ENCODE measurements around the gene EFNA2.

EFNA2 gene

DNA sequence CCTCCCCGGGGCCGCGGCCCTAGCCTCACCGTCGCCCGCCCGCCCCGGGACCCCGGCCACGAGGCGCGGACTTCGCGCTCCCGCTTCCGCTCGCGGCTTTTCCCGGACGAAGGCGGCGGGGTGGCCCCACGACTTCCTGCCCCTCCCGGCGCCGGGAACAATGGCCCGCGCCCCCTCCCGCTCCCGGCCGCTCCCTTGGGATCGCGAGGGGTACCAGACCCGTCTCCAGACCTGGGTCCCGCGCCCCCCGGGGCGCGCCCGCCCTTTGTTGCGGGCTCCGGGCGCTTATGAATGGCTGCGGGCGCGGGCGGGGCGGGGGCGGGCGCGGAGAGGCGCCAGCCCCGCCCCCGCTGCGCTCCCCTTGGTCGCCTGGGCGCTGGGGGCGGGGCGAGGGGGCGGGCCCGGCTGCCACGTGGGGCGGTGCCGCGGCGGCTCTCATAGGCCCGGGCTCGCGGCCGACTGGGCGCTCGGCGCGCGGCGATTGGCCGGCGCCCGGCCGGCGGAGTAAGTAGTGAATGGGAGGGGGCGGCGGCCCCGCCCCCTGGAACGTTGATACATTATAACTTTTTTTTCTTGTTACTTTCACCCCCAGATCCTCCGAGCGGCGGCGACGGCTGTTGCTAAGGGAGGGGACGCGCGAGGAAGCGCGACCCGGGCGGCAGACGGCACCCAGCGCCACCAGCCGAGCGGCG lies 36.2 kb upstream of the EFNA2 start:
- DNase-seq (ENCODE audit: low spot score), result peak; percentile 96

DNA sequence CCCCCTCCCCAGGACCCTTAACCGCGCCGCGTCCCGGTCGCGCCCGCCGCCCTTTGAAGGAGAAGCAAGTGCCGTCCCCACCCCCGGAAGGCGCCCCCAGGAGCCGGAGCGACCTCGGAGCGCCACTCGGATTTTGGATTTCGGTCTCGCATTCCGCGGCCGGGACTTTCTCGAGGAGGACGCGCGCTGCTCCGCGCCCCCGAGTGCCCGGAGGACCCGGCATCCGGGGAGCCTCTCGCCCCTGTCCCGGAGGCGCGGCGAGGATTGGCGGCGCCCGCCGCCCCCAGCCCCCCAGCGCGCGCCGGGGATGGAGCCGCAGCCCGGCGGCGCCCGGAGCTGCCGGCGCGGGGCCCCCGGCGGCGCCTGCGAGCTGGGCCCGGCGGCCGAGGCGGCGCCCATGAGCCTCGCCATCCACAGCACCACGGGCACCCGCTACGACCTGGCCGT lies 35.7 kb upstream of the EFNA2 start:
- DNase-seq (ENCODE audit: low spot score), result no peak

DNA sequence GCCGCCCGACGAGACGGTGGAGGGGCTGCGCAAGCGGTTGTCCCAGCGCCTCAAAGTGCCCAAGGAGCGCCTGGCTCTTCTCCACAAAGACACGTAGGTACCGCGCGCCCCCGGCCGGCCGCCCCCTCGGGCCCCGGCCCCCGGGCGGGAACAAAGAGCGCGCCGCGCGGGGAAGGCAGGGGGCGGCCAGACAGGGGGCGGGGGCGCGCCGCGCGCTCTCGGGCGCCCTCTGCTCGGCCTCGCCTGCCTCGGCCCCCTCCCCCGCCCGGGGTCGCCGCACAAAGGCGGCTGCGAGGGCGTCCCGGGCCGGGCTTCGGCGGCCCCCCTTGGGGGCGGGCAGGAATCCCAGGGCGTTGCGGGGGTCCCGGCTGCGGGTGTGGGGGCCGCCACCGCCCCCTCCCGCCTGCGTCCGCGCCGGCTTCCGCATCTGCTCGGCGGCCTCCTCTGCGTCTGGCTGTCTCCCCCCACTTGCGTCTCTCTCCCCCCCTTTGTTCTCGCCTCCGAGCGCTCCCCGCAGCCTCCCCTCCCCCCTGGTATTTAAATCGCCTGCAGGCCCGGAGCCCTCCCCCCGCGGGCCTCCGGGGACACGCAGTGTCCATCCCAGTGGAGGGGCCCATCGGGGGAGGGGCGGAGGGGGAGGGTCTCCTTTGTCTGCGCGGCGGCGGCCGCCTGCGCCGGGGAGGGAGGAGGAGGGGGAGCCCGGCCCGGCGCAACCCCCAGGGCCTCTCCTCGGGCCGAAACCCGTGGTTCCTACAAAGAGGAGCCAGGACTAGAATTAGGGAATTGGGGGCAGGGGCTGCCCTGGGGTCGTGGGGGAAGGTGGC lies 35.0 kb upstream of the EFNA2 start:
- DNase-seq (ENCODE audit: low spot score), result peak; percentile 89

DNA sequence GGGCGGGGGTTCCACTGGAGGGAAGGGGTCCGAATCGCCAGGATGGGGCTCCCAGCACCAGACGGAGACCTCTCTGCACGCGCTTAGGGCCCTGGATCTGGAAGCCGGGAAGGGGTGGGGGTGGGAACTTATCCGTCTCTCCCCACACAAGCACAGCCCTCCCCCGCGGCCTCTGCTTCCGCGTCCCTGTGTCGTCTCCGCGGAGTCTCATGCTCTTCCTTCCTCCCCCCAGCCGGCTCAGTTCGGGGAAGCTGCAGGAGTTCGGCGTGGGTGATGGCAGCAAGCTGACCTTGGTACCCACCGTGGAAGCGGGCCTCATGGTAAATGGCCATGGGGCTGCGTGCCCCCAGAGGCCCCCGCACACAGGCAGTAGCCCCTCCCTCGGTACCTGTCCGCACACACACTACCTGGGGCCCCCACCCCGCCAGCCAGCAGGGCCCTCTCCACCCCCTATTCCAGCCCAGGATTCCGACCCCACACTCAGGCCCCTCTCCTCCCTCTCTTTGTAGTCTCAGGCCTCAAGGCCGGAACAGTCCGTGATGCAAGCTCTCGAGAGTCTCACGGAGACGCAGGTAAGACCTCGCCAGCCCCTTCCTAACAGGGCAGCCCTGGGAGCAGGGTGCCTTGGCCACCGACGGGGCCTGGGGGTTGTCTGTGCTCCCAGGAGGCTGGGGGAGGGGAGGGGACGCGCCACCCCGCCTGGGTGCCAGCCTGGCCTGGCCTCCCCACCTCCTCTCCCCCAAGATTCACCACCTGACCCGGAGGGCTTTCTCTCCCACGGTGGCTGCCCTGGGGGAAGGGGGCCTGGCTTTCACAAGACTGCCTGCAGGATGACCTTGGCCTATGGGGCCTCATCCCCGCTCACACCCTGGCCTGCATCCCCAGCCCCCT lies 34.1 kb upstream of the EFNA2 start:
- no peak for DNase-seq (ENCODE audit: low spot score)

DNA sequence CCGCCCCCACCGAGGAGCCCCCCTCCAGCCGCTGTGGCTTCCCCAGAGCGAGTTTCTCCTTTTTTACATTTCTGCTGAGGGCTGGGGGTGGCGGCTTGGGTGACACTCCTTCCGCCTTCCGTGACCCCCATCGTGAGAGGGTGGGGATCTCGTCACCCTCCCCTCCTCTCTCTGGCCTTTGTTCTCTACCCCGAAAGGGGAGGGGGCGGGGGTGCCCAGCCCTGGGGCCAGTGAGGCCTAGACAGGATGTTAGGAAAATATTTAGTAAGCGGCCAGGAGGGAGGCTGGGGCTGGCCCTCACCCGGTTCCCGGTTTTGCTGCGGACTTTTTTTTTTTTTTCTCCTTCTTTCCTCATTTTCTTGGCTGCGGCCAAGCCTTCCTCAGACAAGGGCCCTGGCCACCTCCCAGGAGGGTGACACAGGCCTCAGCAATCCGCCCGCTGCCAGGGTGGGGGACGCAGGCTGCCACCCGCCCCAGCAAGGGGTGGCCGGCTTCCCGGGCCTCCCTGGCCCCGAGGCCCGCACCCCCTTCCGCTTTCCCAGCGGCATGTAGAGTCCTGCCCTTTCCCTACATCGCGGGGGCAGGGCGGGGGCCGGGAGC lies 33.4 kb upstream of the EFNA2 start:
- DNase-seq (ENCODE audit: low spot score), result no peak

DNA sequence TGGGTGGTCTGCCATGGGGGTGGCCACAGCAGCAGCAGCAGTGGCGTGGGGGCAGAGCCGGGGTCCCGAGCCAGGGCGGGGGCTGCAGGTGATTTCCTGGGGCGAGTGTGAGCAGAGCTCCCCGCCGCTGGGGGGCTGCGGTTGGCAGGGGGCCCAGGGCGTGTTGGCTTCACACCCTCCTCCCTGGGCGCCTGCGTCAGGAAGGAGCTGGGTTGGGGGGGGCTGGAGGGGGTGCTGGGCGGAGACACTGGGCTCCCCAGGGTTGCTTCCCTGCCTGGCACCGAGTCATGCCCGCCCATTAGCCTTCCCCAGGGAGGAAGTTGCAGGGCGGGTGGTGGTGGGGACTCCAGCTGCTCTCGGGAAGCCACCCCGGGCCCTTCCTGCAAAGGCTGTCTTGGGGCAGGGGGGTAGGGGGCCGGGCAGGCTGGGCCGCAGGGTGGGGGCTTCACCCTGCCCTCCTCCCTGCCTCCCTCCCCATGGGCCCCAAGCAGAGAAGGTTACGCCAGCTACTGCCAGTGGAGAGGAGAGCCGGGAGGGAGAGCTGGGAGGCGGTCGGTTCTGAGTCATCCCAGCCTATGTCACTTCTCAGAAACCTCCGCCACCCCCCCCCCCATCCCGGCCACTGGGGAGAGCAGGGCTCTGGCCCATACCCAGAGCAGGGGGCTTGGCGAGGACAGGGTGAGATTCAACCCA lies 32.7 kb upstream of the EFNA2 start:
- DNase-seq (ENCODE audit: low spot score), result no peak

DNA sequence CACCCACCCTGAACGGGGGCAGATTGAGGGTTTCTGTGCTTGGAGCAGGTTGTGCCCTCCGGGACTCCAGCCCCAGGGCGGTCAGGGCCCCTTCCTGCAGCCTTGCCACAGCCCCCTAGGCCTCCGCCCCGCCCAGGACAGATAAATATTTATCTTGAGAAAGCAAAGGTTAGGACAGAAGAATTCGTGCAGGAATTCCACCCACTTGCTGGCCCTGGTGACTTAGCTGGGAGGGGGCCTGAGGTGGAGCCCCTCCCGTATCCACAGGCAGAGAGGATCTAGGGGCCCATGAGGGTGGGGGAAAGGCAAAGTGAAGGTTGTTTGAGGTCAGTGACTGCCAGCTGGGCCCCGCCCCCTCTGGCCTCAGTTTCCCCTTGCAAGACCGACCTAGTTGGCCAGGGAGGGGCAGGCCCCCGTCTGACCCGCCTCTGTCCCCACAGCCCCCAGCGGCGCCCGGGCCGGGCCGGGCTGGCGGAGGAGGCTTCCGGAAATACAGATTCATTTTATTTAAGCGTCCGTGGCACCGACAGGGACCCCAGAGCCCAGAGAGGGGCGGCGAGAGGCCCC lies 32.1 kb upstream of the EFNA2 start:
- no peak for DNase-seq (ENCODE audit: low spot score)

DNA sequence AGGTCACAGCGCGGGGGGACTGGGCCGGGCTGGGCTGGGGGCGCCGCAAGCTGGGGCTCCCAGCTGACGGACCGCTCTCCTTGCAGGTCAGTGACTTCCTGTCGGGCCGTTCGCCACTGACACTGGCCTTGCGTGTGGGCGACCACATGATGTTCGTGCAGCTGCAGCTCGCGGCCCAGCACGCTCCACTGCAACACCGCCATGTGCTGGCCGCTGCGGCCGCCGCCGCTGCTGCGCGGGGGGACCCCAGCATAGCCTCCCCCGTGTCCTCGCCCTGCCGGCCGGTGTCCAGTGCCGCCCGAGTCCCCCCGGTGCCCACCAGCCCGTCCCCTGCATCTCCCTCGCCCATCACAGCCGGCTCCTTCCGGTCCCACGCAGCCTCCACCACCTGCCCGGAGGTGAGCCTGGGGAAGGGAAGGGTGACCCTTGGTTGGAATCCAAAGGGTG lies 31.6 kb upstream of the EFNA2 start:
- no peak for DNase-seq (ENCODE audit: low spot score)

DNA sequence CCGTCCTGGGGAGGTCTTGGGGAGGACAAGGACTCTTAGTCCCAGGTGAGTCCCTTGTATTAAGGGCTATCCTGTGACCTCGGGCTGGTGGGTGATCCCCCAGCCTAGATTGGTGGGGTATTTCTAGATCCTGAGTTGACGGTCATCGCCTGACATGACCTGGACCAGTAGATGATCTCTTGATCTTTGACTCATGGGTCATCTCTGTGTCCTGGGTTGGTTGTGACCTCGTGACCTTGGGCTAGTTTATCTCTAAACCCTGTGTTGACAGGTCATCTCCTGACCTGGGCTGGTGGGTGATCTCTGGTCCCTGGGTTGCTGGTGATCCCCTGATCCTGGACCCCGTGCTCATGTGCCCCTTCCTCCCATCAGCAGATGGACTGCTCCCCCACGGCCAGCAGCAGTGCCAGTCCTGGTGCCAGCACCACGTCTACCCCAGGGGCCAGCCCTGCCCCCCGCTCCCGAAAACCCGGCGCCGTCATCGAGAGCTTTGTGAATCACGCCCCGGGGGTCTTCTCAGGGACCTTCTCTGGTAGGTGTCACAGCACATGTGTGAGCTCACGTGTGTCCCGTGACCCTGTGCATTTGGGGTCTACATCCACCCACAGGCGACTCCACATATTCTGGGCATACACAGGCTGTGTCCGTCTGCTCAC lies 31.0 kb upstream of the EFNA2 start:
- no peak for DNase-seq (ENCODE audit: low spot score)

DNA sequence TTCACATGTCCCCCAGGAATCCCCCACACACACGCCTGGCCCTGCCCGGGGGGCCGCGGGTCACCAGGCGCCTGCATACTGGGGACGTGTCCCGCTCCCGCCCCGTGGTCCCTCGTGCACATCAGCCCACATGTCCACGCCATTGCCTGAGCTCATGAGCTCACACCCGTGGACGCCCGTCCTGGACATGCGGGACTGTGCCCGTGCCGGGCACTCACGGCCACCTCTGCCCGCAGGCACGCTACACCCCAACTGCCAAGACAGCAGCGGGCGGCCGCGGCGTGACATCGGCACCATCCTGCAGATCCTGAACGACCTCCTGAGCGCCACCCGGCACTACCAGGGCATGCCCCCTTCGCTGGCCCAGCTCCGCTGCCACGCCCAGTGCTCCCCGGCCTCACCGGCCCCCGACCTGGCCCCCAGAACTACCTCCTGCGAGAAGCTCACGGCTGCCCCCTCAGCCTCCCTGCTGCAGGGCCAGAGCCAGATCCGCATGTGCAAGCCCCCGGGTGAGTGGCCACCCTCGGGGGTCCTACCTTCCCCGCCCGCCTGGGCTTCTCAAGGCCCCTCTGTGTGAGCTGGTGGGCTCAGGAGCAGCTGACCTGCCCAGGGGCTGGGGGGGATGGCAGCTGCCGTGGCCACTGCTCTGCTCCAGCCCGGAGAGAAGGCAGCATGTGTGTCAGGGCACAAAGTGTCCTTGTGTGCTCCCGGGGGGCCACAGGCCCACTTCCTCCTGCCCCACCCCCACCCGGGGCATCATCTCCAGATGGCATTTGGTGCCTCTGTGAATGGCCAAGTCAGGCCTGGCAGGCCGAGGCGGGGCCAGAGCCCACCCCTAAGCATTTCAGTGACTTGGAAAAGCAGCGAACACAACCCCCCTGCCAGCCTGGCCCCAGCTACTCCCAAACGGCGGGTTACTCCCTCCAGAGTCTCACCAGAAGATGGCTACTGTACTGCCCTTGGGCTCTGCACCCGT lies 30.2 kb upstream of the EFNA2 start:
- DNase-seq (ENCODE audit: low spot score), result no peak

DNA sequence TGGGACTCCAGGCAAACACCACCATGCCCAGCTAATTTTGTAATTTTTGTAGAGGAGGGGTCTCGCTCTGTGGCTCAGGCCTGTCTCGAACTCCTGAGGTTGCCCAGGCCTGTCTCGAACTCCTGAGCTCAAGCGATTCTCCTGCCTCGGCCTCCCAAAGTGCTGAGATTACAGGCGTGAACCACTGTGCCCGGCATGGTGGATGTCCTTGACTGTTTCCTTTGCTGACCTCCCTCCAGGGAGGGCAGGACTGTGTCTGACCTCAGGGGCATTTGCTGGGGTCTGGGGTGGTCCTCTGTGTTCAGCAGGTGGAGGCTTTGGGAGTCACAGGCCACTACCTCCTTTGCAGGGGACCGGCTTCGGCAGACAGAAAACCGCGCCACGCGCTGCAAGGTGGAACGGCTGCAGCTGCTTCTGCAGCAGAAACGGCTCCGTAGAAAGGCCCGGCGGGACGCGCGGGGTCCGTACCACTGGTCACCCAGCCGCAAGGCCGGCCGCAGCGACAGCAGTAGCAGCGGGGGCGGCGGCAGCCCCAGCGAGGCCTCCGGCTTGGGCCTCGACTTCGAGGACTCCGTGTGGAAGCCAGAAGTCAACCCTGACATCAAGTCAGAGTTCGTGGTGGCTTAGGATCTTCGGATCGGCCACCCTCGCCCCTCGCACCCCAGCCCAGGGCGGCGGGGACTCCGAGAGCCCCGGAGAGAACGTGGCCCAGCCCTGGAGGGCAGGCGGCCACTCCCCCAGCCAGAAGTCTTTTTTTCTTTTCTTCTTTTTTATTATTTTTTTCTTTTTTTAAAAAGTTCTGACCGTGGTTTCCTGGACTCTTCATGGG lies 28.8 kb upstream of the EFNA2 start:
- no peak for DNase-seq (ENCODE audit: low spot score)

DNA sequence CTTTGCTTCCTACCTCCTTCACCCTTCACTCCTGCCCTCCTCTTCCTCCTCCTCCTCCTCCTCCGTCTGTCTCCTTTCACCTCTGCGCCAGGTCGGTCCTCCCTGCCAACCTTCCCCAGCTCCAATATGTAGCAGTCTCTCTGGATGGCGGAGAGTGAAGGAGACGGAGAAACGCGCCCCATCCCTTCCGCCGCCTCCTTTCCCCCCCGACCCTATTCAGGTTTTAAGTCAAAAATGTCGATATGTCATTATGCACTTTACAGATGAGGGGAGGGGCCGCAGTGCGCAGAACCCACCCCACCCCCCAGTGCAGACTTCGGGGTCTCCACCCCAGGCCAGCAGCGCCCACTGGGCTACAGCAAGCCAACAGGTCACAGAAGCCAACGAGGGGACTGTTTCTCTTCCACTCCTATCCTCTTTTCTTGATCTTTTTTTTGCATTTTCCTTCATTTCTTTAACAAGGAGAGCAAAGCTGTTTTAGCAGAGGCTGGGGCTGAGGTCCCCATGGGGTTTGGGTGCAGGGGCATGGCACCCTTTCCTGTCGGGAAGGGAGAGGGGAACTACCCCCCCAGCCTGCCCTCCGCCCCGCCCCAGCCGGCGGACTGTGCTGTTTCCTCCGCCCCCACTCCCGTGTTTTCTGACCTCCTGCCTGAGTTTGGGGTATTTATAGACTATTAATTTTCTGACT lies 28.1 kb upstream of the EFNA2 start:
- DNase-seq (ENCODE audit: low spot score), result no peak

DNA sequence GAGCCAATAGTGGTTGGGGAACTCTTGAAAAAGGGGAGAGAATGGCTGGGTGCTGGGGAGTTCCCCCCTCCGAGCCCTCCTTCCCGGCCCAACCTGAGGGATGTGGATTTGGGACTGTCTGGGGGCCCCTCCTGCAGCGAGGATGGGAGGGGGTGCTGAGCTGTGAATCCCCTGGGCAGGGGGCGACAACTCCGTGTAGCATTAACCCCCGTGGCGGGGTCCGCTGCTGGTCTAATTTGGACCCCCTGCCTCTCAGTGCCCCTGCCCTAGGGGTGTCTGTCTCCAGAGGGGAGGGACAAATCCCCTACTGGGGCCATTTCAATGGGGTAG lies 27.5 kb upstream of the EFNA2 start:
- DNase-seq (ENCODE audit: low spot score), result no peak

DNA sequence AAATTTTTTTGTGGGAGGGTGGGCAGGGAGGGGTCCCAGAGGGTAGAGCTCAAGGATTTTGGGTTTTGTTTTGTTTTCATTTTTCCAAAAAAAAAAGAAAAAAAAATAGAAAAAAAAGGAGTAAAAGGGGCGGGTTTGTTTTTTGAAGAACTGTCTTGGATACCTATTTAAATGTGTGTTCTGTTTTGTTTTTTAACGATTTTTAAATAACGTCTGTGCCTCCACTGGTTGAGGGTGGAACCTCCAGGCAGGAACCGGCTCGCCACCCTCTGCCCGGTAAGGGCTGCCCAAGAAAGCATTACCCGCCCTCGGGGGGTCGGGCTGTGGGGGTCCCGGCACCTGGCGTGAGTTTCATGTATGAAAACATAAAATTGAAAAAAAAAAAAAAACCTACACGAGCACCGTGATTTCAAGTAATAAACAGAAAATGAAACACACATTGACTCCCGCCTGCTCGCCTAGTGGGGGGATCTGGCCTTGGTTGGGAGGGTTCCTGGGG lies 26.9 kb upstream of the EFNA2 start:
- DNase-seq (ENCODE audit: low spot score), result no peak

DNA sequence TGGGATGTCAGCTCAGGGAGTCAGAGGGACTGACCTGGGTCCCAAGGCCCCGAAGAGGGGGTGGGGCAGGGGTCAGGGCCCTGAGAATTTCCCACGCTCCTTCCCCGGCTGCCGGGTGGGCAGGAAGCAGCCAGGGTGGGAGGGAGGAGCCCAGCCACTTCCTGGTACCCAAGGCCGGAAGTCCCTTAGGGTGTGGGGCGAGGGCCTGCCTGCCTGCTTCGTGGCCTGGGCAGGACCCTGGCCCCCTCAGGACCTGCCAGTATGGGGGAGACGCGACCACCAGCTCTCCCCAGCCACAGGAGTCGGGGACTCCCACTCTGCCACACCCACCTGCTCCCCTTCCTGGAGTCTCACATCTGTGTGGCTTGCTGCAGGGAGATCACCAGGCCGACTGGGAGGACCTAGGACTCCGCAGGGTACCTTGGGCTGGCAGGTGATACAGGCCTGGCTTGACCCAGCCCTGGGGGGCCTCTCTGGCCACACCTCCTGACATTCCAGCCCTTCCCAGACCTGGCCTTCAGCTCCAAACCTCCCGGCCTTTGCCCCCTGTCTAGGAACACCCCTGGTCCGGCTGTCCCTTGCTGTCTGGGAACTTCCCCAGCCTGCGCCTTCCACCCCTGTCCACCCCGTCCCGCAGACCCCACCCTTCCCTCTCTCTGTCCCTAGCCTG lies 26.3 kb upstream of the EFNA2 start:
- DNase-seq (ENCODE audit: low spot score), result peak; percentile 81

DNA sequence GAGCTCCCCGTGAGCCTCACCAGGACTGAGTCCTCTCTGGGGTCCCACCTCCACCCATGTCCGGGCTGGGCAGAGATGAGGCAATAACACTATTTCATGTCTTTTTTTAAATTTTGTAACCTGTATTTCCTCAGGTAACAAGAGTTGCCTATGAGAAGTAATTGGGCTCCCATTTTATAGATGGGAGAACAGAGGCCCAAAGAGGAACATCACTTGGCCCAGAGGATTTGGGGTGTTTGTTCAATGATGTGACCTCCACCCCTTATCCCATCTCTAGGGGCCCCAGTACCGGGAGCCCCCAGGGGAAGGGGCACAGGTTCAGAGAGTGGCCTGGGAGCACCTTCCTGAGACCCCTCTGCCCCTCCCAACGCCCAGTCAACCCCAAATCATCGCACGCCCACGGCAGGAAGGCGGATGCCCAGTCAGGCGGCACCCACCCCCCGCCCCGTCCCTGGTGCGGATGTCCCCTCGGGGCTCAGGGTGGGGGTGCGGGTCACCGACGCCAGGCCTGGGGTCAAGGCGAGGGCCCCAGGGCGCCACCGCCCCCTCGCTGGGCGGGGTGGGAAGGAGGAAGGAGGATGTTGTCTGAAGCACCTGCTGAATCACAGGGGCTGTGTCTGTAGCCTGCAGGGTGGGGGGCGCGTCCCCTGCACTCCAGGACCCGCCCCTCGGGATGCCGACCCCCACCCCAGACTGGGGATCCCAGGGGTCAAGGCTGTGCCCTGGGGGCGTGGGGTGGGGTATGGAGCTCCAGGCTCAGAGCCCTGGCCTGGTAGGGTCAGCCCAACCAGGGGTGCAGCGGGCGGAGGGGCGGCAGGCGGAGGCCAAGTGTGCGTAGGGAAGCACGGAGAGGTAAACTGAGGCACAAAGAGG lies 25.6 kb upstream of the EFNA2 start:
- peak; percentile 69 for DNase-seq (ENCODE audit: low spot score)

Measured in ecto neural progenitor cell (in vitro differentiated cells).